ENCODE results near the gene SPTLC3. TPM values are rescaled to one million over a fixed set of nuclear protein-coding genes. Genes with fewer than 3 reads are reported as not detected.

The SPTLC3 gene
- total and polyA plus RNA-seq, 2 of the 13 experiments (the other 11 are each of a cell fraction or from before 2014, with no cell fraction given) = 20.5 to 95.6 TPM

DNA sequence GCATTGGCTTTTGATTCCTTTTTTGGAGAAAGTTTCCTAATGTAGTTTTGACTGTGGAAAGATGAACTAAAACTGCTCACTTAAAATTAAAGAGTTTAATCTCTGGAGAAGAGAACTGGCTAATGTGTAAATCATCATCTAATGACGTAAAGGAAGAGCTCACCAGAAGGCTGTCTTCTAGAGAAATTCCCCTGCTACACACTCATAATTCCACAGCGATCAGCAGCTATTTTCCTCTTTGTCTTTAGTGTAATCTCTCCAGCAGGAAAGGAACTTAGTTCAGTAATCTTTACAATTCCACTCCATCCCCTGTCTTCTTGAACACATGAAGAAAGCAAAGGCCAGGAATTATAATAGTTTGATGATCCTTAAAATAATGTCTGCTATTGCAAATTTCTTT is 15.8 kb downstream of the SPTLC3 start (continued):
- TF ChIP-seq, protein P1, sequence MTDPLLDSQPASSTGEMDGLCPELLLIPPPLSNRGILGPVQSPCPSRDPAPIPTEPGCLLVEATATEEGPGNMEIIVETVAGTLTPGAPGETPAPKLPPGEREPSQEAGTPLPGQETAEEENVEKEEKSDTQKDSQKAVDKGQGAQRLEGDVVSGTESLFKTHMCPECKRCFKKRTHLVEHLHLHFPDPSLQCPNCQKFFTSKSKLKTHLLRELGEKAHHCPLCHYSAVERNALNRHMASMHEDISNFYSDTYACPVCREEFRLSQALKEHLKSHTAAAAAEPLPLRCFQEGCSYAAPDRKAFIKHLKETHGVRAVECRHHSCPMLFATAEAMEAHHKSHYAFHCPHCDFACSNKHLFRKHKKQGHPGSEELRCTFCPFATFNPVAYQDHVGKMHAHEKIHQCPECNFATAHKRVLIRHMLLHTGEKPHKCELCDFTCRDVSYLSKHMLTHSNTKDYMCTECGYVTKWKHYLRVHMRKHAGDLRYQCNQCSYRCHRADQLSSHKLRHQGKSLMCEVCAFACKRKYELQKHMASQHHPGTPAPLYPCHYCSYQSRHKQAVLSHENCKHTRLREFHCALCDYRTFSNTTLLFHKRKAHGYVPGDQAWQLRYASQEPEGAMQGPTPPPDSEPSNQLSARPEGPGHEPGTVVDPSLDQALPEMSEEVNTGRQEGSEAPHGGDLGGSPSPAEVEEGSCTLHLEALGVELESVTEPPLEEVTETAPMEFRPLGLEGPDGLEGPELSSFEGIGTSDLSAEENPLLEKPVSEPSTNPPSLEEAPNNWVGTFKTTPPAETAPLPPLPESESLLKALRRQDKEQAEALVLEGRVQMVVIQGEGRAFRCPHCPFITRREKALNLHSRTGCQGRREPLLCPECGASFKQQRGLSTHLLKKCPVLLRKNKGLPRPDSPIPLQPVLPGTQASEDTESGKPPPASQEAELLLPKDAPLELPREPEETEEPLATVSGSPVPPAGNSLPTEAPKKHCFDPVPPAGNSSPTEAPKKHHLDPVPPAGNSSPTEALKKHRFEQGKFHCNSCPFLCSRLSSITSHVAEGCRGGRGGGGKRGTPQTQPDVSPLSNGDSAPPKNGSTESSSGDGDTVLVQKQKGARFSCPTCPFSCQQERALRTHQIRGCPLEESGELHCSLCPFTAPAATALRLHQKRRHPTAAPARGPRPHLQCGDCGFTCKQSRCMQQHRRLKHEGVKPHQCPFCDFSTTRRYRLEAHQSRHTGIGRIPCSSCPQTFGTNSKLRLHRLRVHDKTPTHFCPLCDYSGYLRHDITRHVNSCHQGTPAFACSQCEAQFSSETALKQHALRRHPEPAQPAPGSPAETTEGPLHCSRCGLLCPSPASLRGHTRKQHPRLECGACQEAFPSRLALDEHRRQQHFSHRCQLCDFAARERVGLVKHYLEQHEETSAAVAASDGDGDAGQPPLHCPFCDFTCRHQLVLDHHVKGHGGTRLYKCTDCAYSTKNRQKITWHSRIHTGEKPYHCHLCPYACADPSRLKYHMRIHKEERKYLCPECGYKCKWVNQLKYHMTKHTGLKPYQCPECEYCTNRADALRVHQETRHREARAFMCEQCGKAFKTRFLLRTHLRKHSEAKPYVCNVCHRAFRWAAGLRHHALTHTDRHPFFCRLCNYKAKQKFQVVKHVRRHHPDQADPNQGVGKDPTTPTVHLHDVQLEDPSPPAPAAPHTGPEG (CRISPR knock-in tag; IDR thresholded peaks at IDR 0.05) = no peak
- TF ChIP-seq TBX3 (IDR thresholded peaks at IDR 0.05; ENCODE audit: borderline replicate concordance) (no peak), ZNF850 (CRISPR knock-in tag; conservative IDR thresholded peaks at IDR 0.05) (no peak), ZNF3 (CRISPR knock-in tag; IDR thresholded peaks at IDR 0.05) (no peak)

DNA sequence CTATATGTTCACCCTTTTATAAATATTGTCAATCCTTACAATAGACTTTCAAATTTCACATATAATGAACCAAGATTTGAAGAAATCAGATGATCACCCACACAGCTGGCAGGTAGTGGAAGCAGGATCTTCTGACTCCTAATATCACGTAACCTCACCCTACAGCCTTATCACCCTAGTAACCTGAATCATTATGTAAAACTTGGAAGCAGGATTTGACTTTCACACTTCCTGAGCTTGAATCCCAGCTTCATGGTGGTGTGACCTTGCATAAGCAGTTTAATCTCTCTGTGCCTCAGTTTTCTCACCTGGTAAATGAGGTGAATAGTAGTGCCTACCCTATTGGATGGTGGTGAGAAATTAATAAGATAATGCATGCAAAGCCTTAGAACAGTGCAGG is 16.4 kb downstream of the SPTLC3 start:
- ChIA-PET POLR2A (no interaction called here), CTCF (ENCODE audit: low intra/inter-chr PET ratio, low total read pairs) (no interaction called here)
- BruUV-seq (replicated peaks) = no TSS peak
- TF ChIP-seq SPEN (CRISPR knock-in tag; IDR thresholded peaks at IDR 0.05; ENCODE audit: low read depth) (no peak), ZNF780A (CRISPR knock-in tag; IDR thresholded peaks at IDR 0.05) (0 out of 2 replicates have a peak, but pooled peaks have one; percentile 25)
- H3K27me3 ChIP-seq (ENCODE audit: control insufficient read depth in 1 of 2, insufficient read depth in 2 of 2, low read length in 2 of 2) = no peaks in the 10 kb centered on the region
- H3K9me3 ChIP-seq (ENCODE audit: low read length) = peaks cover 16% of the 10 kb centered on the region
- FAIRE-seq (no peak), DNase-seq (ENCODE audit: low spot score) (no peak), ATAC-seq (no peak)
- H3K9ac ChIP-seq (ENCODE audit: insufficient read depth, low read depth, low read length) = no peak overlapping the region
- in situ Hi-C loops (cut with HindIII; ENCODE audit: extremely low pct_ligation_motif_present, low pct_unique_long_range_greater_than_20kb) (no loop called here), intact Hi-C loops (cut with micrococcal nuclease; ENCODE audit: unreplicated experiment) (no loop called here)
- no peak overlapping the region for H3K4me2 ChIP-seq (ENCODE audit: low read depth, low read length)
- no peaks in the 10 kb centered on the region for H4K20me1 ChIP-seq (ENCODE audit: insufficient read depth, low read length)
- no peaks in the 10 kb centered on the region for H3K79me2 ChIP-seq (ENCODE audit: insufficient read depth, low read length)
- peaks cover 30% of the 10 kb centered on the region for H3K4me1 ChIP-seq (ENCODE audit: insufficient read depth, low read length)
- H3K27ac ChIP-seq (ENCODE audit: extremely low read length, insufficient read depth, low read length) = no peak overlapping the region
- H3K36me3 ChIP-seq (replicated peaks in 1 of 2; ENCODE audit: control insufficient read depth in 1 of 2, insufficient read depth in 2 of 2, low read length in 2 of 2) = peaks cover 8 to 53% of the 10 kb centered on the region in 2 experiments
- H3K4me3 ChIP-seq (replicated peaks in 1 of 3; ENCODE audit: insufficient read depth in 1 of 3, low read depth in 2 of 3, low read length in 3 of 3) = no peak overlapping the region
- WGBS (ENCODE audit: low lambda C conversion rate) = 100% methylated on average over 1 of the region's 1 CpG
- no peak overlapping the region for H2AFZ ChIP-seq (ENCODE audit: low read length)
